HepG2 (cell line): ENCODE results near the gene FAM171A2. TPM values are rescaled to one million over a fixed set of nuclear protein-coding genes. Genes with fewer than 3 reads are reported as not detected.

Experiments
- ATF5 ChIP-seq: sonication (generic); formaldehyde crosslinking; IDR thresholded peaks from 2 replicates; pipeline ENCODE4 v1.4.0; 2020; ENCODE audit warnings: mild to moderate bottlenecking, low read depth, missing genetic modification reagents
- CEBPG ChIP-seq: IDR thresholded peaks from 2 replicates; pipeline ENCODE4 v1.6.1; 2016
- ETV6 ChIP-seq: sonication (generic); formaldehyde crosslinking; conservative IDR thresholded peaks from 2 replicates; pipeline ENCODE4 v1.4.0; 2020; ENCODE audit warnings: missing genetic modification reagents
- HNF4G ChIP-seq, 2 experiments: sonication (generic) in 1 of 2; formaldehyde crosslinking in 1 of 2; IDR thresholded peaks; 2 replicates each; pipeline versions ENCODE4 v1.4.0 to v1.6.1; 2011 to 2020; ENCODE audit warnings: borderline replicate concordance in 2 of 2, low read depth in 2 of 2, mild to moderate bottlenecking in 2 of 2, low read length in 1 of 2, missing genetic modification reagents in 1 of 2, moderate library complexity in 1 of 2
- NCOA1 ChIP-seq: sonication (generic); formaldehyde crosslinking; IDR thresholded peaks from 2 replicates; pipeline ENCODE4 v1.9.0; 2021; ENCODE audit warnings: missing genetic modification reagents
- NFAT5 ChIP-seq: sonication (generic); formaldehyde crosslinking; IDR thresholded peaks from 2 replicates; pipeline ENCODE4 v1.4.0; 2020; ENCODE audit warnings: missing genetic modification reagents
- PLSCR1 ChIP-seq: sonication (generic); formaldehyde crosslinking; IDR thresholded peaks from 2 replicates; pipeline ENCODE4 v1.5.0; 2020; ENCODE audit warnings: missing genetic modification reagents, mild to moderate bottlenecking, borderline replicate concordance
- RBFOX2 ChIP-seq: fragments of 200-400 bp; formaldehyde crosslinking; IDR thresholded peaks from 2 replicates; pipeline ENCODE4 v1.6.1; 2017; ENCODE audit warnings: low read depth, mild to moderate bottlenecking, low read length
- SOX5 ChIP-seq: IDR thresholded peaks from 2 replicates; pipeline ENCODE4 v1.6.1; 2016; ENCODE audit warnings: borderline replicate concordance
- SPEN ChIP-seq: sonication (generic); formaldehyde crosslinking; IDR thresholded peaks from 2 replicates; pipeline ENCODE4 v1.5.1; 2020; ENCODE audit warnings: low read depth, mild to moderate bottlenecking, missing genetic modification reagents
- TAF1 ChIP-seq: sonication (generic); formaldehyde crosslinking; IDR thresholded peaks from 2 replicates; pipeline ENCODE4 v1.4.0; 2020; ENCODE audit warnings: missing genetic modification reagents
- TCF7L2 ChIP-seq: IDR thresholded peaks from 2 replicates; pipeline ENCODE4 v1.6.1; 2011; ENCODE audit warnings: mild to moderate bottlenecking, low read depth, low read length, moderate library complexity
- TFDP1 ChIP-seq: IDR thresholded peaks from 2 replicates; pipeline ENCODE4 v1.6.1; 2016; ENCODE audit warnings: missing compliant biosample characterization, missing genetic modification reagents, borderline replicate concordance
- TRIM22 ChIP-seq: fragments of 450-650 bp; IDR thresholded peaks from 2 replicates; pipeline ENCODE4 v1.6.1; 2017
- polyA plus RNA-seq, 8 experiments: library from polyadenylated mRNA; depleted of rRNA in 3 of 8; stranded (reverse) in 7 of 8; unstranded in 1 of 8; fragments of >200 nt; fragmentation: Illumina TruSeq in 4 of 8; extraction: Trizol in 4 of 8; gene quantifications; 2 replicates each; pipeline versions ENCODE4 v1.2.1 to v1.2.3, GENCODE V29; 2011 to 2016; ENCODE audit warnings: low read depth in 4 of 8, missing spikeins in 1 of 8, mixed read lengths in 1 of 8; ENCODE audit not compliant: insufficient read depth in 1 of 8
- total RNA-seq, 5 experiments: library from RNA; depleted of rRNA; stranded (reverse); fragments of >200 nt; fragmentation: Illumina TruSeq; extraction: Trizol; gene quantifications; 2 replicates each; pipeline ENCODE4 v1.2.3, GENCODE V29; 2016; ENCODE audit warnings: low read depth in 1 of 5
- TF ChIP-seq, protein P1 (sequence below): sonication (generic); formaldehyde crosslinking; IDR thresholded peaks from 2 replicates; pipeline ENCODE4 v1.4.0; 2020; ENCODE audit warnings: mild to moderate bottlenecking, missing genetic modification reagents
- TF ChIP-seq, protein P2 (sequence below): sonication (generic); formaldehyde crosslinking; IDR thresholded peaks from 2 replicates; pipeline ENCODE4 v1.8.0; 2022; ENCODE audit warnings: missing genetic modification reagents, mild to moderate bottlenecking, borderline replicate concordance

The FAM171A2 gene
- total and polyA plus RNA-seq, 2 of the 13 experiments (the other 11 are each of a cell fraction or from before 2014, with no cell fraction given): 1.8 to 3.6 TPM

GRCh38 chr17:44374306-44375195 is 10.9 kb upstream of the FAM171A2 start (continued):
- TF ChIP-seq TFDP1 (no peak; the same call in 1 of the 2 replicates), TCF7L2 (no peak), ETV6 (CRISPR knock-in tag) (0 out of 2 replicates have a peak, but pooled peaks have one; percentile 29), RBFOX2 (no peak), SOX5 (CRISPR knock-in tag) (peak; percentile 23; the same call in 1 of the 2 replicates), SPEN (CRISPR knock-in tag) (peak; percentile 52), HNF4G (IDR thresholded peaks at IDR 0.05; ENCODE audit: borderline replicate concordance, low read depth, low read length) (no peak), HNF4G (CRISPR knock-in tag; IDR thresholded peaks at IDR 0.05; ENCODE audit: borderline replicate concordance, low read depth) (no peak), CEBPG (CRISPR knock-in tag) (peak; percentile 40; the same call in 1 of the 2 replicates), NCOA1 (CRISPR knock-in tag) (no peak), TAF1 (CRISPR knock-in tag) (peak; percentile 55; the same call in 1 of the 2 replicates), NFAT5 (CRISPR knock-in tag) (no peak), TRIM22 (no peak), PLSCR1 (no peak), ATF5 (CRISPR knock-in tag) (no peak; the same call in 1 of the 2 replicates)
- TF ChIP-seq, protein P1, sequence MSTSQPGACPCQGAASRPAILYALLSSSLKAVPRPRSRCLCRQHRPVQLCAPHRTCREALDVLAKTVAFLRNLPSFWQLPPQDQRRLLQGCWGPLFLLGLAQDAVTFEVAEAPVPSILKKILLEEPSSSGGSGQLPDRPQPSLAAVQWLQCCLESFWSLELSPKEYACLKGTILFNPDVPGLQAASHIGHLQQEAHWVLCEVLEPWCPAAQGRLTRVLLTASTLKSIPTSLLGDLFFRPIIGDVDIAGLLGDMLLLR: no peak
- TF ChIP-seq, protein P2, sequence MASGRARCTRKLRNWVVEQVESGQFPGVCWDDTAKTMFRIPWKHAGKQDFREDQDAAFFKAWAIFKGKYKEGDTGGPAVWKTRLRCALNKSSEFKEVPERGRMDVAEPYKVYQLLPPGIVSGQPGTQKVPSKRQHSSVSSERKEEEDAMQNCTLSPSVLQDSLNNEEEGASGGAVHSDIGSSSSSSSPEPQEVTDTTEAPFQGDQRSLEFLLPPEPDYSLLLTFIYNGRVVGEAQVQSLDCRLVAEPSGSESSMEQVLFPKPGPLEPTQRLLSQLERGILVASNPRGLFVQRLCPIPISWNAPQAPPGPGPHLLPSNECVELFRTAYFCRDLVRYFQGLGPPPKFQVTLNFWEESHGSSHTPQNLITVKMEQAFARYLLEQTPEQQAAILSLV (CRISPR knock-in tag): 0 out of 2 replicates have a peak, but pooled peaks have one; percentile 31
